Astrocyte (in vitro differentiated cells and primary cell): ENCODE results near the gene PDCD2. TPM values are rescaled to one million over a fixed set of nuclear protein-coding genes. Genes with fewer than 3 reads are reported as not detected.

Experiments
- DNase-seq: peaks from one replicate; pipeline ENCODE4 v3.0.0-alpha.2; 2010; ENCODE audit warnings: low read depth
- FAIRE-seq: peaks from 2 replicates; lab custom pipeline; 2011; peaks lifted over from hg19 to GRCh38; lab: Jason Lieb, UNC
- H2AFZ ChIP-seq: 2 replicates; pipeline ENCODE4 v1.6.0; 2012; ENCODE audit warnings: low read depth, low read length, inconsistent platforms
- H3K27ac ChIP-seq: 2 replicates; pipeline ENCODE4 v1.5.1; 2011; ENCODE audit warnings: low read depth, low read length, inconsistent platforms
- H3K27me3 ChIP-seq: 2 replicates; pipeline ENCODE4 v1.6.0; 2011; ENCODE audit warnings: low read length, inconsistent platforms; ENCODE audit not compliant: insufficient read depth
- H3K36me3 ChIP-seq: 2 replicates; pipeline ENCODE4 v1.5.1; 2011; ENCODE audit warnings: low read length, inconsistent platforms; ENCODE audit not compliant: insufficient read depth
- H3K4me1 ChIP-seq: 2 replicates; pipeline ENCODE4 v1.5.1; 2011; ENCODE audit warnings: low read length, inconsistent platforms; ENCODE audit not compliant: insufficient read depth
- H3K4me2 ChIP-seq: 2 replicates; pipeline ENCODE4 v1.6.0; 2012; ENCODE audit warnings: low read length, inconsistent platforms
- H3K4me3 ChIP-seq: 2 replicates; pipeline ENCODE4 v1.5.1; 2011; ENCODE audit warnings: low read depth, mild to moderate bottlenecking, low read length, inconsistent platforms; ENCODE audit not compliant: insufficient read depth
- H3K79me2 ChIP-seq: 2 replicates; pipeline ENCODE4 v1.6.0; 2012; ENCODE audit warnings: mild to moderate bottlenecking, low read length, inconsistent platforms; ENCODE audit not compliant: insufficient read depth
- H3K9ac ChIP-seq: 2 replicates; pipeline ENCODE4 v1.6.0; 2012; ENCODE audit warnings: mild to moderate bottlenecking, low read length, inconsistent platforms
- H3K9me3 ChIP-seq: 2 replicates; pipeline ENCODE4 v1.5.1; 2012; ENCODE audit warnings: low read depth, mild to moderate bottlenecking, low read length, inconsistent platforms; ENCODE audit not compliant: insufficient read depth
- H4K20me1 ChIP-seq: 2 replicates; pipeline ENCODE4 v1.6.0; 2012; ENCODE audit warnings: low read length, inconsistent platforms; ENCODE audit not compliant: insufficient read depth
- H3K27ac Mint-ChIP-seq: one replicate; pipeline ENCODE4 v1.8.0; 2021; ENCODE audit warnings: mild to moderate bottlenecking, mixed read lengths; ENCODE audit not compliant: unreplicated experiment
- H3K27me3 Mint-ChIP-seq: one replicate; pipeline ENCODE4 v1.8.0; 2021; ENCODE audit warnings: low read depth, mixed read lengths; ENCODE audit not compliant: unreplicated experiment
- H3K36me3 Mint-ChIP-seq: one replicate; pipeline ENCODE4 v1.8.0; 2021; ENCODE audit warnings: low read depth, mixed read lengths; ENCODE audit not compliant: unreplicated experiment
- H3K4me1 Mint-ChIP-seq: one replicate; pipeline ENCODE4 v1.8.0; 2021; ENCODE audit warnings: low read depth, mixed read lengths; ENCODE audit not compliant: unreplicated experiment
- H3K4me3 Mint-ChIP-seq: one replicate; pipeline ENCODE4 v1.8.0; 2021; ENCODE audit warnings: mild to moderate bottlenecking, moderate library complexity, mixed read lengths; ENCODE audit not compliant: unreplicated experiment
- H3K9me3 Mint-ChIP-seq: one replicate; pipeline ENCODE4 v1.8.0; 2021; ENCODE audit warnings: mild to moderate bottlenecking, mixed read lengths; ENCODE audit not compliant: unreplicated experiment
- CTCF ChIP-seq: IDR thresholded peaks from 2 replicates; pipeline ENCODE4 v1.5.1; 2011; ENCODE audit warnings: low read depth, mild to moderate bottlenecking, inconsistent platforms, low read length, moderate library complexity; ENCODE audit not compliant: insufficient read depth
- EZH2 ChIP-seq: IDR thresholded peaks from 2 replicates; pipeline ENCODE4 v1.6.1; 2012; ENCODE audit warnings: mild to moderate bottlenecking, low read length, inconsistent platforms; ENCODE audit not compliant: insufficient read depth
- total RNA-seq: library from RNA; stranded (reverse); gene quantifications from 2 replicates; pipeline ENCODE4 v1.2.1, GENCODE V29; 2021

PDCD2 gene
- total RNA-seq, 1 donor from 2014 or later = 68.4 TPM

- H3K27ac Mint-ChIP-seq = no peak overlapping the region
- TF ChIP-seq EZH2 = no peak
- no peak for TF ChIP-seq CTCF
Measured at GRCh38 chr6:170605574-170606259, 21.3 kb upstream of the PDCD2 start.

GRCh38 chr6:170597278-170597677 lies 12.8 kb upstream of the PDCD2 start:
- H3K27me3 Mint-ChIP-seq = peaks cover 2% of the 10 kb centered on the region
- no peak overlapping the region for H2AFZ ChIP-seq
- DNase-seq (no peak), FAIRE-seq (no peak)
- no peak overlapping the region for H3K4me2 ChIP-seq
- H3K4me1 Mint-ChIP-seq = no peaks in the 10 kb centered on the region
- TF ChIP-seq CTCF = no peak
- no peak for TF ChIP-seq EZH2
- H3K4me1 ChIP-seq = no peaks in the 10 kb centered on the region
- H3K79me2 ChIP-seq = no peaks in the 10 kb centered on the region
- peaks cover 2% of the 10 kb centered on the region for H3K27me3 ChIP-seq
- H4K20me1 ChIP-seq = no peaks in the 10 kb centered on the region
- no peak overlapping the region for H3K4me3 Mint-ChIP-seq
- H3K36me3 ChIP-seq = no peaks in the 10 kb centered on the region
- H3K9me3 ChIP-seq = no peaks in the 10 kb centered on the region
- H3K36me3 Mint-ChIP-seq = no peaks in the 10 kb centered on the region
- no peak overlapping the region for H3K4me3 ChIP-seq
- no peak overlapping the region for H3K27ac Mint-ChIP-seq
- H3K9me3 Mint-ChIP-seq = peaks cover 11% of the 10 kb centered on the region
- no peak overlapping the region for H3K27ac ChIP-seq
- no peak overlapping the region for H3K9ac ChIP-seq

More at GRCh38 chr6:170605574-170606259, 21.3 kb upstream of the PDCD2 start:
- H3K79me2 ChIP-seq = no peaks in the 10 kb centered on the region
- H3K4me2 ChIP-seq = no peak overlapping the region
- Mint-ChIP-seq H3K4me3 (no peak overlapping the region), H3K36me3 (no peaks in the 10 kb centered on the region), H3K9me3 (no peaks in the 10 kb centered on the region), H3K27me3 (peaks cover 26% of the 10 kb centered on the region), H3K4me1 (no peaks in the 10 kb centered on the region)
- no peak overlapping the region for H3K4me3 ChIP-seq
- H3K27me3 ChIP-seq = no peaks in the 10 kb centered on the region
- no peaks in the 10 kb centered on the region for H3K36me3 ChIP-seq
- no peak for DNase-seq
- no peaks in the 10 kb centered on the region for H3K9me3 ChIP-seq
- H3K9ac ChIP-seq = no peak overlapping the region
- H3K27ac ChIP-seq = no peak overlapping the region
- no peak overlapping the region for H2AFZ ChIP-seq
- no peaks in the 10 kb centered on the region for H4K20me1 ChIP-seq
- no peak for FAIRE-seq
- H3K4me1 ChIP-seq = no peaks in the 10 kb centered on the region

GRCh38 chr6:170596426-170596825 lies 12.0 kb upstream of the PDCD2 start:
- no peak for TF ChIP-seq CTCF
- no peak for TF ChIP-seq EZH2
- FAIRE-seq (no peak), DNase-seq (no peak)
- Histone ChIP-seq H3K4me3 (no peak overlapping the region), H2AFZ (no peak overlapping the region), H3K4me1 (no peaks in the 10 kb centered on the region), H3K27ac (no peak overlapping the region), H3K27me3 (peaks cover 2% of the 10 kb centered on the region), H3K4me2 (no peak overlapping the region), H3K79me2 (no peaks in the 10 kb centered on the region), H3K9ac (no peak overlapping the region), H4K20me1 (no peaks in the 10 kb centered on the region), H3K9me3 (no peaks in the 10 kb centered on the region), H3K36me3 (no peaks in the 10 kb centered on the region)
- Mint-ChIP-seq H3K4me1 (no peaks in the 10 kb centered on the region), H3K27me3 (peaks cover 2% of the 10 kb centered on the region), H3K9me3 (peaks cover 15% of the 10 kb centered on the region), H3K36me3 (no peaks in the 10 kb centered on the region), H3K27ac (no peak overlapping the region), H3K4me3 (no peak overlapping the region)
